ENCODE measurements around the gene B4GALT3.

Gene B4GALT3

DNA sequence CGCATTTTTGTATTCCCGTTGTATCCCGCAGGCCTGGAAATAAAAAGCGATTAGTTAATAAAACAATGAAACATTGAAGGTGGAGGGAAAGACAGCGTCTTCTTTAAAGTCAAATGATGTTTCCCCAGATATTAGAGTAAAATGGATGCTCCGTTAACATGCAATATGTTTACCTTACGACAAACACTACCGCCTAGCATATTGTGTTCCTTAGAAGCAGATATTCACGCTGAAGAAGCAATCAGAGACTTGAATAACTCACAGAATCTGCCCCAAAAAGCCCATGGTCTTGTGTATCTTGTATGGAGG is 583 bp upstream of the B4GALT3 start:
- DNase-seq, result no peak
- Histone ChIP-seq H3K4me3 (ENCODE audit: low read depth, low read length) (peak overlapping the region; percentile 13), H3K4me1 (ENCODE audit: control insufficient read depth in 1 of 2, insufficient read depth in 2 of 2, low read length in 2 of 2) (peaks cover 6 to 8% of the 10 kb centered on the region in 2 experiments), H4K91ac (ENCODE audit: low read depth, low read length) (peak overlapping the region; percentile 76), H2BK12ac (ENCODE audit: low read length) (no peak overlapping the region), H3K4me2 (ENCODE audit: low read length) (peak overlapping the region; percentile 97), H3K23ac (ENCODE audit: low read length) (no peak overlapping the region), H4K8ac (ENCODE audit: low read depth, low read length) (peak overlapping the region; percentile 95), H2BK5ac (ENCODE audit: low read depth, low read length, poor library complexity) (no peak overlapping the region), H3K4ac (ENCODE audit: low read depth, low read length) (no peak overlapping the region), H3K79me2 (ENCODE audit: control insufficient read depth, insufficient read depth, low read length, poor library complexity) (peaks cover 8% of the 10 kb centered on the region), H4K12ac (ENCODE audit: low read depth, low read length) (no peak overlapping the region), H3K79me1 (ENCODE audit: low read length) (peaks cover 8% of the 10 kb centered on the region), H3K9me3 (ENCODE audit: insufficient read depth, low read depth, low read length) (peaks cover 2% of the 10 kb centered on the region), H2AFZ (ENCODE audit: insufficient read depth, low read length, poor library complexity) (peak overlapping the region; percentile 95), H2AK5ac (ENCODE audit: low read length) (no peak overlapping the region), H3K27ac (ENCODE audit: low read depth, low read length) (no peak overlapping the region), H3K14ac (ENCODE audit: low read length) (no peak overlapping the region), H2BK120ac (ENCODE audit: insufficient read depth, low read length, poor library complexity) (peak overlapping the region; percentile 33), H3K36me3 (ENCODE audit: control insufficient read depth in 1 of 2, insufficient read depth in 2 of 2, low read length in 2 of 2) (peaks cover 16 to 21% of the 10 kb centered on the region in 2 experiments), H3K18ac (ENCODE audit: low read length) (peak overlapping the region; percentile 54), H3K9ac (ENCODE audit: low read length) (no peak overlapping the region), H3K27me3 (ENCODE audit: insufficient read depth, low read length) (no peaks in the 10 kb centered on the region)
- no CpG with 5 or more reads among the region's 9 CpGs for WGBS (ENCODE audit: extremely low coverage, insufficient coverage, insufficient read length)

DNA sequence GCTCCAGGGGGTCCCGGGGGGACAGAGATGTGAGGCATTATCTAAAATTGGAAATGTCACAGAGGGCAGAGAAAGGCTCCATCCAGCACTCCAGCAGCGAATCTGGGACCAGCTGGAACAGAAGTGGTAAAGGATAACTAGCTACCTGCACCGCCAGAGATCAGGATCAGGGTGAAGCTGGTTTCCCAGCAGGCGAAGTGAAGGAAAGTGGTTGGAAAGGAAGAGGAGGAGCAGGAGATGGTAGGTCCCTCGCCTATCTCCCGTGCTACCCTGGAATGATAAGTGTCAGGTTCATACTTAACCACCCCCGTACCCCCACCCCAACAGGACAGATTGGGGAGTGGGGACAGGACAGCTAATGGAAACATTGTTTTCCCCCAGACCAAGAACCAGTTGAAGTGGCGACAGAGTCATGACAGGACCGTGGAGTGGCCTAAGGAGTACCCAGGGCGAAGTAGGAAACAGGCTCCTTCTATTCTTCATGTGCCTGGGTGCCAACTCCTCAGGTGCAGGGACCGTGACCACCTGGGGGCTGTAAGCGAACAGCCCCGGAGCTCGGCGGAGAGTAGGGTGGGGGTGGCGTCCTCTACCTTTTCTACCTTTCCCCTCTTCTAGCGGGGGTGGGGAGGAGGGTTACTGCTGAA is 717 bp downstream of the B4GALT3 start:
- H4K8ac ChIP-seq (ENCODE audit: low read depth, low read length), result peak overlapping the region; percentile 96
- peak overlapping the region; percentile 97 for H3K4me2 ChIP-seq (ENCODE audit: low read length)
- WGBS (ENCODE audit: extremely low coverage, insufficient coverage, insufficient read length), result no CpG with 5 or more reads among the region's 17 CpGs
- H3K18ac ChIP-seq (ENCODE audit: low read length), result peak overlapping the region; percentile 14
- no peak overlapping the region for H3K23ac ChIP-seq (ENCODE audit: low read length)
- H3K4ac ChIP-seq (ENCODE audit: low read depth, low read length), result no peak overlapping the region
- peaks cover 2% of the 10 kb centered on the region for H3K9me3 ChIP-seq (ENCODE audit: insufficient read depth, low read depth, low read length)
- H2AK5ac ChIP-seq (ENCODE audit: low read length), result no peak overlapping the region
- H2AFZ ChIP-seq (ENCODE audit: insufficient read depth, low read length, poor library complexity), result no peak overlapping the region
- H3K79me1 ChIP-seq (ENCODE audit: low read length), result peaks cover 8% of the 10 kb centered on the region
- no peak overlapping the region for H3K27ac ChIP-seq (ENCODE audit: low read depth, low read length)
- H3K4me3 ChIP-seq (ENCODE audit: low read depth, low read length), result peak overlapping the region; percentile 91
- H2BK120ac ChIP-seq (ENCODE audit: insufficient read depth, low read length, poor library complexity), result peak overlapping the region; percentile 88
- peaks cover 24 to 33% of the 10 kb centered on the region in 2 experiments for H3K36me3 ChIP-seq (ENCODE audit: control insufficient read depth in 1 of 2, insufficient read depth in 2 of 2, low read length in 2 of 2)
- no peaks in the 10 kb centered on the region for H3K27me3 ChIP-seq (ENCODE audit: insufficient read depth, low read length)
- H2BK12ac ChIP-seq (ENCODE audit: low read length), result no peak overlapping the region
- peak overlapping the region; percentile 87 for H3K9ac ChIP-seq (ENCODE audit: low read length)
- H4K12ac ChIP-seq (ENCODE audit: low read depth, low read length), result no peak overlapping the region
- DNase-seq, result no peak
- peak overlapping the region; percentile 96 for H3K14ac ChIP-seq (ENCODE audit: low read length)
- peaks cover 6 to 8% of the 10 kb centered on the region in 2 experiments for H3K4me1 ChIP-seq (ENCODE audit: control insufficient read depth in 1 of 2, insufficient read depth in 2 of 2, low read length in 2 of 2)
- peak overlapping the region; percentile 92 for H4K91ac ChIP-seq (ENCODE audit: low read depth, low read length)
- peaks cover 8% of the 10 kb centered on the region for H3K79me2 ChIP-seq (ENCODE audit: control insufficient read depth, insufficient read depth, low read length, poor library complexity)
- H2BK5ac ChIP-seq (ENCODE audit: low read depth, low read length, poor library complexity), result no peak overlapping the region

DNA sequence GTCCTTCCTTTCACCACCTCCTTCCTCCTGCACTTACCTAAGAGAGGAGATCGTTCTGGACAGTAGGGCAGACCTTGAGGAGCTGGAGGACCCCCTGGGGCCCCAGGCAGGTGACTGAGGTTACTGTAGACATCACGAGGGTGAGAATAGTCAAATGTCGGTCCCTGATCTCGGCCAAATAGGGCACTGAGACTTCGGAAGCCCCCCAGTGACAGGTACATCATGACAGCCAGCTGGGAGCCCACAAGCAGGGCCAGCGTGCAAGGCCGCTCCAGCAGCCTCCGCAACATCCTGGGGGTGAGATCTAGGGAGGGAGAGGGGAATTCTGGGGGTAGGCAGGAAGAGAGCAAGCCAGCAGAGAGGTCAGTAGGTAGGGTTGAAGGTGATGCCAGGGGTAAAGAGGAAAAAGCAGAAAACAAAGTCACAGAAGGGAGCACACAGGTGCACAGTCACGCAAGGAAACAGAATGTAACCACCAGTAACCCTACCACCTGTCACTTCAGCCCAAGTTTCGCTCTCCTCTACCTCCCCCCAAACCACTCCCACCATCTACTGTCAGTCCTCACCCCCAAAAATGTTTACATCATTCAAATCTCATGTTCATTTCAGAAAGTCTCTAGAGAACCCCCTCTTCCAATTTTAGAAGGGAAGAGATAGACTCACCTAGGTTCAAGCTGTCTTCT is 1.4 kb downstream of the B4GALT3 start:
- Histone ChIP-seq H4K12ac (ENCODE audit: low read depth, low read length) (no peak overlapping the region), H3K4me3 (ENCODE audit: low read depth, low read length) (no peak overlapping the region), H4K8ac (ENCODE audit: low read depth, low read length) (no peak overlapping the region), H3K9ac (ENCODE audit: low read length) (no peak overlapping the region), H2BK12ac (ENCODE audit: low read length) (no peak overlapping the region), H3K23ac (ENCODE audit: low read length) (no peak overlapping the region), H3K4me1 (ENCODE audit: control insufficient read depth in 1 of 2, insufficient read depth in 2 of 2, low read length in 2 of 2) (peaks cover 6 to 8% of the 10 kb centered on the region in 2 experiments), H2AK5ac (ENCODE audit: low read length) (no peak overlapping the region), H3K79me2 (ENCODE audit: control insufficient read depth, insufficient read depth, low read length, poor library complexity) (peaks cover 8% of the 10 kb centered on the region), H3K27ac (ENCODE audit: low read depth, low read length) (no peak overlapping the region), H3K18ac (ENCODE audit: low read length) (no peak overlapping the region), H2AFZ (ENCODE audit: insufficient read depth, low read length, poor library complexity) (no peak overlapping the region), H4K91ac (ENCODE audit: low read depth, low read length) (no peak overlapping the region), H3K4me2 (ENCODE audit: low read length) (peak overlapping the region; percentile 97), H3K36me3 (ENCODE audit: control insufficient read depth in 1 of 2, insufficient read depth in 2 of 2, low read length in 2 of 2) (peaks cover 29 to 39% of the 10 kb centered on the region in 2 experiments), H3K27me3 (ENCODE audit: insufficient read depth, low read length) (no peaks in the 10 kb centered on the region), H3K14ac (ENCODE audit: low read length) (no peak overlapping the region), H2BK120ac (ENCODE audit: insufficient read depth, low read length, poor library complexity) (no peak overlapping the region), H2BK5ac (ENCODE audit: low read depth, low read length, poor library complexity) (no peak overlapping the region), H3K79me1 (ENCODE audit: low read length) (peaks cover 8% of the 10 kb centered on the region), H3K9me3 (ENCODE audit: insufficient read depth, low read depth, low read length) (peaks cover 2% of the 10 kb centered on the region), H3K4ac (ENCODE audit: low read depth, low read length) (no peak overlapping the region)
- no peak for DNase-seq
- WGBS (ENCODE audit: extremely low coverage, insufficient coverage, insufficient read length), result no CpG with 5 or more reads among the region's 10 CpGs

DNA sequence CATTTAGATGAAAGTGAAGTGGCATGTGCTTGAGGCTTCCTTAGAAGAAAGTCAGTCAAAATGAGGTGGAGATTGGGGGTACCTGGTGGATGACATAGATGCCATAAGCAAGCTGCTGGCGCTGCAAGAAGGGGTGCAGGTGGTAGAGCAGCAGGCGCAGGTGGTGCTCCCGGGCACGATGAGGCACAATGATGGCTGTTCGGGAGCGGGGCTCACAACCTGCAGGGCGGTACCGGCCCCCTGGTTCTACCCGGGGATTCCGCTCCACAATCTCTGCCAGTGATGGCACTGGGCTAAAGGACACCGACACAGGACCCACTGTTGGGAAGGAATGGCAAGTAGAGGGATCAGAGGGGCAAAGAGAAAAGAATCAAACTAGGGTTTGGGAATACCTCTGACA is 2.4 kb downstream of the B4GALT3 start:
- H3K9ac ChIP-seq (ENCODE audit: low read length), result no peak overlapping the region
- H3K4me1 ChIP-seq (ENCODE audit: control insufficient read depth in 1 of 2, insufficient read depth in 2 of 2, low read length in 2 of 2), result peaks cover 6 to 8% of the 10 kb centered on the region in 2 experiments
- H4K91ac ChIP-seq (ENCODE audit: low read depth, low read length), result no peak overlapping the region
- H3K4ac ChIP-seq (ENCODE audit: low read depth, low read length), result no peak overlapping the region
- H2BK5ac ChIP-seq (ENCODE audit: low read depth, low read length, poor library complexity), result no peak overlapping the region
- no peak overlapping the region for H3K14ac ChIP-seq (ENCODE audit: low read length)
- no peak overlapping the region for H3K27ac ChIP-seq (ENCODE audit: low read depth, low read length)
- H2BK120ac ChIP-seq (ENCODE audit: insufficient read depth, low read length, poor library complexity), result no peak overlapping the region
- no peak overlapping the region for H2AK5ac ChIP-seq (ENCODE audit: low read length)
- H3K9me3 ChIP-seq (ENCODE audit: insufficient read depth, low read depth, low read length), result peaks cover 2% of the 10 kb centered on the region
- no peak overlapping the region for H3K18ac ChIP-seq (ENCODE audit: low read length)
- no peak overlapping the region for H3K4me3 ChIP-seq (ENCODE audit: low read depth, low read length)
- H3K79me1 ChIP-seq (ENCODE audit: low read length), result peaks cover 8% of the 10 kb centered on the region
- no peak overlapping the region for H3K4me2 ChIP-seq (ENCODE audit: low read length)
- no peak overlapping the region for H3K23ac ChIP-seq (ENCODE audit: low read length)
- no peak overlapping the region for H2BK12ac ChIP-seq (ENCODE audit: low read length)
- H3K27me3 ChIP-seq (ENCODE audit: insufficient read depth, low read length), result no peaks in the 10 kb centered on the region
- peaks cover 35 to 46% of the 10 kb centered on the region in 2 experiments for H3K36me3 ChIP-seq (ENCODE audit: control insufficient read depth in 1 of 2, insufficient read depth in 2 of 2, low read length in 2 of 2)
- no peak overlapping the region for H2AFZ ChIP-seq (ENCODE audit: insufficient read depth, low read length, poor library complexity)
- no CpG with 5 or more reads among the region's 11 CpGs for WGBS (ENCODE audit: extremely low coverage, insufficient coverage, insufficient read length)
- no peak overlapping the region for H4K12ac ChIP-seq (ENCODE audit: low read depth, low read length)
- peaks cover 8% of the 10 kb centered on the region for H3K79me2 ChIP-seq (ENCODE audit: control insufficient read depth, insufficient read depth, low read length, poor library complexity)
- no peak overlapping the region for H4K8ac ChIP-seq (ENCODE audit: low read depth, low read length)
- no peak for DNase-seq

Data from trophoblast cell (in vitro differentiated cells and primary cell).